ENCODE results near the gene LPCAT3.
A peak's percentile ranks its signal among the peaks of the same experiment; 100 is the strongest.

Gene LPCAT3

DNA sequence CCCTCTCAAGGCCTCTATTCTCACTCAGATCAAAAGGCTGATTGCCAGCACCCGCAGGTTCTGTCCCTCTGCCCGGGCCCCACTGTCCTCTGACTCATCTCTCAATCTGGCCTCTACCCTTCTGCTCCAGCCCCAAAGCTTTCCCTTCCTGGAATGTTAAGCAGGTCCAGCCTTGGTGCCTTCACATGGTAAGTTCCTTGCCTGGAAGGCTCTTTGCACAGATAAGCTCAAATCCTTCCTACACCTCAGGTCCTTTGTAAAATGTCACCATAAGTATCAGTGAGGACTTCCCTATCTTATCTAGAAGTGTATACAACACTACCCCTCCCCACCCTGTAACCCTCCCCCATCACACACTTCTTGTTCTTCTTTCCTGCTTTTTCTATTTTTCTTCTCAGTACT is 22.2 kb downstream of the LPCAT3 start:
- DNase-seq: no peak

DNA sequence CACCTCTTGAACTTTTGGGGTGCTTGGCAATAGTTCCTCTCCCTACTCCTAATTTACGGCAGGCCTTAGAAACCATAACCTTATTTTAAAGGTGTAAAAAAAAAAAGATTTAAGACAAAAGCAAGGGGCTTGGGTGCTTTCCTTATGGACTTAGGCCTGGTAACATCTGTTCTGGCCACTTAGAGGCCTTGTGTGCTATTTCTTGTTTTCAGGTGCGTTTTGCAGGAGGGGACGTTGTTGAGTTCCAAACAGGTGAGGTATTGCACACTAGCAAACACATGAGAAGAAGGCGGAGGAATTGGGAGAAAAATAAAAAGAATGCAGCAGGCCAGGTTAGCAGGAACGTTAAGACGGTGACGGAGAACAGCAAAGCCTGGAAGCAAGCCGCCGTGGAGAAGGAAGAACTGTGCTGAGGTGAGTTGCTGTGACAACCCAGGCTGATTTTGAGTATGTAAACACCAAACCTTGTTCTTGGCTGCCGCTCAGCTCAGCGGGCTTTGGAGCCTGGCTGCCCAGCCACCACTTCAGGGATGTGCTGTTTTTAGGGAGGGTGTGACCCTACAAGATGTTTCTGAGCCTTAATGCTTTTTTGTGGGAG is 30.2 kb downstream of the LPCAT3 start:
- peak; percentile 22 for DNase-seq

DNA sequence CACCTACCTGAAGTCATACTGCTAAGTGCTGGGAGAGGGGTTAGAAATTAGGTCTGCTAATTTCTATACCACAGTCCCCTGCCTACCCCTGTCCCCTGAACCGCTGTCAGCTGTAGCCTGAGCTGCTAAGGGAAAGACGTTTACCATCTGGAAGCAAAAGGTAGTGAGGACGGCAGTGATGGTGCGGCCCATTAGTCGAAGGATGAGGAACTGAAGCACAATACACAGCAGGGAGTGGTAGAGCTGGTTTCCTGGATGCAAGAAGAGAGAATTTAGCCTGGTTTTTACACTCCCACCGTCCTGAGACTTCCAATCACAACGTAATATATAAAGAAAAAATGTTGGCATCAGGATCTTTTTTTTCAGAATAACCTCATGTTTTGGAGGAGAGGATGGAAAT is 35.7 kb downstream of the LPCAT3 start:
- DNase-seq: no peak

- DNase-seq: no peak
Observed at GRCh38 chr12:6981152-6982052, 36.9 kb downstream of the LPCAT3 start.

DNA sequence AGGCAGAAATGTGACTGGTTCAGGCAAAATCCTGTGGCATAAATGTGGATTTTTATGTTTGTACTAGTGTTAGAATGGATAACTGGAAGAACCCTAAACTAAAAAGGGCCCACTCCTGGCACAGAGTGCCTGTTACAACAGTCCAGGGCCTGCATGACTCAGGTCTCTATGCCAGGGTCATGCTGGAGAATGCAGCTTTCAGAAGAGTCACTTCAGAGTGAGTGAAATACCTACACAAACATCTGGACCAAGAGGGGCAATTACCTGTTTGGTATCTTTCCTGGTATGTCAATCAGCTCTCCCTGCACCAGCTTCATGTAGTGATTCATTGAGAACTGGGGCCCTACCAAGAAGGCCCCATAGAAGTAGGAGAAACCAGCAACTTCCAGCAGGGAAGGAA is 37.5 kb downstream of the LPCAT3 start:
- DNase-seq: no peak

- no peak for DNase-seq
Observed at GRCh38 chr12:6980075-6980474, 38.2 kb downstream of the LPCAT3 start.

DNA sequence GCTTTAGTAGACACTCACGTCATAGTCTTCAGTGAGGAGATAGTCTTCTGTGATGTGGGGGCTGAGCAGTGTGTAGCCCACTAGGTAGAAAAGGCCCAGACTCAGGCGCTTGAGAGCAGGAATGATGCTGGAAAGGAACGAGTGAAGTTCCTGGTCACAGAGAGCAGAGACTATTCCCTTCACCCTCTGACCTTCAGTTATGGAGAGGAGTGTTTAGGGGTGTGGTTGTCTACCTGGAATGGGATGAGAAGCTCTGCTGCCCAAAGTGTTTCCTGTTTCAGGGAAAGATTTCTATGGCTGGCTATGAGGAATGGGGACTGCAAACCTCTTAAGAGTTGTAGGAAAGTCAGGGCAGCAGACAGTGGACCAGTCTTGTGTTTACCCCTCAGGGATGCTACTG is 38.8 kb downstream of the LPCAT3 start:
- no peak for DNase-seq

- DNase-seq: no peak
Observed at GRCh38 chr12:6979021-6979420, 39.3 kb downstream of the LPCAT3 start.

GRCh38 chr12:6978611-6979011 is 39.7 kb downstream of the LPCAT3 start:
- DNase-seq: no peak

DNA sequence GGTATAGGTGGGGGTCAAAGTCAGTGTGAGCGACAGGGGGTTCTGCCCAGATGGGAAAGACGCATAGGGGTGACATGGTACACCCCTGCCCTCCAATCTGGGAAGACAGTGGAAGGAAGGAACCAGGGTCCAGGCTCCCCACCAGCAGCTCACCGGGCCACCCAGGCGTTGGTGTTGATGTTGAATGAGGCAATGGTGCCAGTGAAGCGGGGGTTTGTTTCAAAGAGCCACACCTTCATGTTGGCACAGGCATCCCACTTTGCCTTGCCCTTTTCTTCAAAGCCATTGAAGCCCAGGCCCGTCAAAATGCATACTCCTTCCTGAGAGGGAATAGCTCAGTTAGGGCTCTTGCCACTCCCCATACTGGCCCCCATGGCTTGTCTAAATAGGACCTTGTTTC is 40.1 kb downstream of the LPCAT3 start:
- no peak for DNase-seq

GRCh38 chr12:6977653-6978052 is 40.6 kb downstream of the LPCAT3 start:
- DNase-seq: no peak

DNA sequence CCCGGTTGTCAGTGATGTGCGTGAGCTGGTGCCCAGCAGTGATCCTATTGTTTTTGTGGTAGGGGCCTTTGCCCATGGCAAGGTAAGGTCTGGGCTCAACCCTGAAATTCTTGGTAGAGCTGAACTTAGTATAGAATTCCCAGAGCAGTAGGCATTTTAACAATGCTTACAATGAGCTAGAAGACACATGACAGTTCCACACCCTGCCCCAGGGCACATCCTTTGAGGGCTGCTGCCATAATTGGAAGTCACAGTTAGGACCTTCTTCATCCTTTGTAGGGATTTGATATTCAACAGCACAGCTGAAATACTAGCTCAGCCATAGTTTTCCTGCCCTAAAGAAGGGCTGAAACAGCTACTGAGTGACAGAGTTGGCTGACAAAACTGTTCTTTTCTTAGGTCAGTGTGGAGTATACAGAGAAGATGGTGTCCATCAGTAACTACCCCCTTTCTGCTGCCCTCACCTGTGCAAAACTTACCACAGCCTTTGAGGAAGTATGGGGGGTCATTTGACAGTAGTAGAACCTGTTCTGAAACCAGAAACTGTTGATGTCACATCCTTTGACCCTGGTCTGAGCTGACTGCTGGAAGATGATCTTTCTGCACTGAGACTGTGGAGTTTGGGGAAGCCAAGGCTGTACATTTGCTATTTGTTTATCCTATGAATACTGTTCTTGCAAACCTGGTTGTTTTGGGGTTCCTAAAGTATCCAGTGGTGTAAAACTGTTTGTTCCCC is 42.8 kb downstream of the LPCAT3 start:
- DNase-seq: no peak

DNA sequence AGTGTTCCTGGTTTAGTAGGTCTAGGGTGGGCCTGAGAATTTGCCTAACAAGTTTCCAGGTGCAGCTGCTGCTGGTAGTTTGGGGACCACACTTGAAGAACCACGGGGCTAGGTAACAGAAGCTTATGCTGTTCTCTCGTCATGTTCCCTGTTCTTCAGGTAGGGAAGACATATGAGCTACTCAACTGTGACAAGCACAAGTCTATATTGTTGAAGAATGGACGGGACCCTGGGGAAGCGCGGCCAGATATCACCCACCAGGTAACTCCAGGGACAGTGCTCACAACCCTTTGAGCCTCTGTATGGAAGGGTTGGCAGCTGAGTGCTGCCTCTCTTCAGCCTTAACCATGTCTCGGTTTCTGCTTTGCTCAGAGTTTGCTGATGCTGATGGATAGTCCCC is 44.1 kb downstream of the LPCAT3 start:
- DNase-seq: no peak

GRCh38 chr12:6970096-6970527 is 48.2 kb downstream of the LPCAT3 start:
- no peak for DNase-seq

DNA sequence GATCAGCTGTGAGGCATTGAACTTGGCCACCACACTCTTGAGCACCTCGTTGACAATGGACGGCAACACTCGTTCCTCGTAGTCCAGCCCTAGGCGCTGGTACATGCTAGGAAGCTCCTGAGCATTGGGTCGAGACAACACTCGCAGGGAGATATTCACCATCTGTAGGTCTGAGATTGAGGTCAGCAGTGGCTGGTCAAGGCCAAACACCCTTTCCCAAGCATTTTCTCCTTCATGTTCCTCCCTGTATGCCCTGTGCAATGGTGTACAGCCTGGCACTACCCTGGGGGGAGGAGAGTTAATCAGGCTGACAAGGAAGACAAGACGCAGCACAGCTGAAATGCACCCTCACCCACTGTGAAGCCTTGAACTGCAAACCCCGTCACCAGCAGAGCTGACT is 49.9 kb downstream of the LPCAT3 start:
- DNase-seq: no peak

GRCh38 chr12:6967651-6968100 is 50.6 kb downstream of the LPCAT3 start:
- DNase-seq: no peak

DNA sequence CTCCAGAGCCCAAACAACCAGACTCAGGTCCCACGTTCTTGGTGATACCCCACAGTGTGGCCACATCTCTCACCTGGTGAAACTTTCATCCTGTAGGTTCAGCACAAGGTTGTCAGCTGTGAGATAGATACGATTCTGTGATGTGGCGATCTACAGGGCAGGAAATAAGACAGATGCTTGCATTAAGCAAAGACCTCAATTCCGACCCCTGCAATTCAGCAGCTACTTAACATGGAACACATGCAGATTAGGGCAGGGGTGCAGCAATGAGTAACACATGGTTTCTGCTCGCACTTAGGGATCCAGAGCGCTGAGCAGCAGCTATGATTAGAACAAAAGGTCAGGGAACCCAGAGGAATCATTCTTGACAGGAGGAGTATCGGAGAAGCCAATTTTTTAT is 51.9 kb downstream of the LPCAT3 start:
- DNase-seq: no peak

DNA sequence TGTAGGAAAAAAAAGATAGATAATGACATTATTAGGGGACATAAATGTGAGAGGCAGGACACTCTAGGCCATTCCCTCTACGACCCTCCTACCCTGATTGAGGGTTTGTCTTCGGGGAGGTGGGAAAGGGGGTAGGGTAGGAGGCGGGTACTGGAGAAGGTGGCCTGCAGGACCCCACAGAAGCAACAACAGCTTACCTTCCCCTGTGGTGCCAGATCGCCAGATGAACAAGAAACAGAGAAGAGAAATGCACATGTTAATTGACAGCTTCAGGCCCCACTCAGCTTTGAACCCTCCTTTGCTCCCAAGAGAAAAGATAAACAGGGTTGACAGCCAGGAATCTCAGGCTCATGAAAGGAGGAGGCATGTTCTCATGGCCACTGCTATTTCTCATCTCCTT is 52.6 kb downstream of the LPCAT3 start:
- DNase-seq: no peak

DNA sequence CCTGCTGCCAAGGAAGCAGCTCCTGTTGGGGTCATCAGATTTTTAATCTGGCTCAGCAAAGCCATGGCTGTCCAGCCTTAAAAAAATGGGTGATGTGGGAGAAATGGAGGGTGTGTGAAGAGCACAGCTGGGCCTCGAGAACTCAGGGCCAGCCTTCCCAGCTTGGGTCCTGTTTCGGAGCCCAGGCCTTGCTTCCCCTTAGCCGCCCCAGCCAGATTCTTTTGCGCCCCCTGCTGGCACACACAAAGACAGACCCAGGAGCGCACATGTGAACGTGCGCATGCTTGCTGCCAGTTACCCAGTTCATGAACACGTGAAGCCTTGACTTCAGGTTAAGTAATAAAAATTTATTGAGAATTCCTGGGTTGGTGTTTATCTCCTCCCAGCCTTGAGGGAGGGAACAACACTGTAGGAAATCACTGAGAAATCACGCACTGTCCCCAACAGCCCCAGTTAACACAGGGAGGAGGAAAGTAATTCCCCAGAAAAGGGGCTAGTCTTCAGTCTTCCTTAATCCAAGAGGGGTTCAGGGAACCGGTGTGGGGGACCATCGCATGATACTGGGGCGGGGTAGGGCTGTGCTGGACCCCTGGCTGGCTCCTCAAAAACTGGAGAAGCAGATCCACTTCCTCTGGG is 53.1 kb downstream of the LPCAT3 start:
- DNase-seq: peak; percentile 80

DNA sequence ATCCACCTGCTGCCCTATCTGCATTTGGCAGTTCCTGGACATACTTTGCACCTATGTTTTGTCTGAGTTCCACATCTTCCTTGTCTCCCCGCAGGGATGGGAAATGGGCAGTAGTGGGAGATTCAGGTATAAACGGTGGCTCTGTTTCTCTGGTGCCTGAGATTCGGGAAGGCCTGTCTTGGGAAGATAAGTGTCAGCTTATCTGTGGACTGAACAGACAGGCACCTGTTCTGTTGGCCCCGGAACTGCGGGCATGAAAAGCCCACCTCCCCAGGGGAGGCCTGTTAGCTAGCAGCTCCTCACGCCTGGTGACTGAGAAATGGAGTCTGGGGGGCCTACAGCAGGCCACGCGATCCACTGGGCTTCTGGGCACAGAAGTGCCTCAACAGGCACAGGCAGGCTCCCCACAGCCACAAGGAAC is 53.7 kb downstream of the LPCAT3 start:
- no peak for DNase-seq

DNA sequence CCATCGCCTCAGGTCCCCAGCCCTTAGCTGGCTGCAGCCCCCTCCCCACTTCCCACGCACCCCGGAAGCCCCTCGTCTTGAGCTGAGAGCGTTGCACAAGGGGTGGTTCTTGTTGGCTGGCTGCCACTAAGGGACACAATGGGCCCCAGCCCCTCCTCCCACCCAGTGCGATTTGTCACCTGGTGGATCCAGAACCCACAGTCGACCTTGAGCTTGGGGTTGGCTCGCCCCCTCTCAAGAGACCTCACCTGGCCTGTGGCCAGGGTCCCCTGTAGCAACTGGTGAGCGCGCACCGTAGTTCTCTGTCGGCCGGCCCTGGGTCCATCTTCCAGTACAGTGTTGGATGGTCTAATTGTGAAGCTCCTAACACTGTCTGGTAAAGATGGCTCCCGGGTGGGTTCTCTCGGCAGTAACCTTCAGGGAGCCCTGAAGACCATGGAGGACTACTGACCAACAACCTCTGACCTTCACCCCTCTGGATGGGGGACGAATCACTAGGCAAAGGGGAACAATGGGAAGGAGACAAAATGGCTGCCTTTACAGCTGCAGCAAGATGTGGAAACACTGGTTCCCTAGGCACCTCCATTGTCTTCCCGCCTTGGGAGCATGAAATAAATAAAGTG is 54.4 kb downstream of the LPCAT3 start:
- DNase-seq: peak; percentile 71

DNA sequence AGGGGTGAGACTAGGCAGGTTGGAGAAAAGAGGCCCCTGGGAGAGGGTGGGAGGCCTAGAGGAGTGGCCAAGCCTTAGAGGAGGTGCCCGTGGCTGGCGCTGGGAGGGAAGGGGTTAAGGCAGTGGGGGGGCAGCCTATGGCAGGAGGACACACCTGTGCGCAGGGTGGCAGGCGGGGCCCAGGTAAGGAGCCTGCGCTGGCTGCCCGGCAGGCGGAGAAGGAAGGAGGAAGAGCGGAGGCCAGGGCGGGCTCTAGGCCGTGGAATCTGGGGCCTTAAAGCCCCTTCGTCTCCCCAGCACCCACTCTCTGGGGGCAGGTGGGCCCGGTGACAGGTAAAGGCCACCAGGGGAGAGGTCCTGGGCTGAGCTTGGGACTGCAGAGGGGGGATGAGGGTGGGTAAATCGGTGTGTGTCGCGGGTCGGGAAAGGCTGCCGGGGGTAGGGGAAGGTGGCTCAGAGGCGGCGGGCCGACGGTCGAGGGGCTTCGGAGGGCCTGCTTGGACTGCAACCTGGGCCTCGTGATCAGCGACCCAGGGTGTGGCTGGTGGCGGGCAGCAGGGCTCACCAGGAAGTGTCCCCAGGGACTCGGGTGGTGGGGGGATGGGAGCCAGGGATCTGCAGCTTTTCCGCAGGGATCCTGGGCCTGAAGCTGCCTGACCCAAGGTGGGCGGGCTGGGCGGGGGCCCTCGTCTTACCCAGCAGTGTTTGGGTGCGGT is 55.1 kb downstream of the LPCAT3 start:
- peak; percentile 94 for DNase-seq

Measured in DMS79 (cell line).